ENCODE results near the gene CFB. TPM values are rescaled to one million over a fixed set of nuclear protein-coding genes. Genes with fewer than 3 reads are reported as not detected.
"Not testable (repeated sequence)": the region's sequence is repeated elsewhere in the genome, so short reads cannot be mapped to it uniquely, and the experiment has no call there.

The CFB gene
- total RNA-seq, 1 experiment from 2014 or later = 22.6 TPM

- Histone ChIP-seq H3K79me2 (ENCODE audit: low read depth) (peaks cover 13% of the 10 kb centered on the region), H3K9me2 (ENCODE audit: insufficient read depth) (no peaks in the 10 kb centered on the region), H4K20me1 (ENCODE audit: insufficient read depth) (no peaks in the 10 kb centered on the region), H3K4me3 (no peak overlapping the region), H3K27ac (no peak overlapping the region), H2AFZ (no peak overlapping the region), H3K9me3 (ENCODE audit: insufficient read depth, low read depth) (no peaks in the 10 kb centered on the region), H3K4me1 (replicated peaks; ENCODE audit: insufficient read depth) (0 out of 2 replicates have a peak, but pooled peaks cover under 1% of the 10 kb centered on the region), H3F3A (ENCODE audit: insufficient read depth, low read depth) (no peaks in the 10 kb centered on the region; the same call in 1 of the 2 replicates), H3K27me3 (ENCODE audit: insufficient read depth, low read depth) (no peaks in the 10 kb centered on the region), H3K4me2 (no peak overlapping the region), H3K36me3 (ENCODE audit: low read depth) (no peaks in the 10 kb centered on the region)
- no peak for TF ChIP-seq CTCF (conservative IDR thresholded peaks at IDR 0.05)
- no peak for TF ChIP-seq EZH2 (IDR thresholded peaks at IDR 0.05; ENCODE audit: low read depth)
- intact Hi-C loops (cut with micrococcal nuclease; ENCODE audit: unreplicated experiment) = no loop called here
- ChIA-PET CTCF (no interaction called here), POLR2A (ENCODE audit: unreplicated experiment) (no interaction called here)
- no TSS peak for BruUV-seq (replicated peaks)
- no peak for DNase-seq
Measured at GRCh38 chr6:31978831-31979230, 32.9 kb downstream of the CFB start.

- Histone ChIP-seq H3K9me3 (ENCODE audit: insufficient read depth, low read depth) (no peaks in the 10 kb centered on the region), H2AFZ (no peak overlapping the region), H3F3A (ENCODE audit: insufficient read depth, low read depth) (no peaks in the 10 kb centered on the region), H3K36me3 (ENCODE audit: low read depth) (no peaks in the 10 kb centered on the region), H3K4me2 (no peak overlapping the region), H3K27ac (no peak overlapping the region), H4K20me1 (ENCODE audit: insufficient read depth) (no peaks in the 10 kb centered on the region), H3K4me3 (no peak overlapping the region), H3K79me2 (ENCODE audit: low read depth) (peaks cover 8% of the 10 kb centered on the region; the same call in 1 of the 2 replicates), H3K27me3 (ENCODE audit: insufficient read depth, low read depth) (no peaks in the 10 kb centered on the region), H3K4me1 (replicated peaks; ENCODE audit: insufficient read depth) (no peaks in the 10 kb centered on the region), H3K9me2 (ENCODE audit: insufficient read depth) (no peaks in the 10 kb centered on the region)
- BruUV-seq (replicated peaks) = no TSS peak
- DNase-seq = no peak
- intact Hi-C loops (cut with micrococcal nuclease; ENCODE audit: unreplicated experiment) = no loop called here
- CTCF ChIA-PET = no interaction called here
- POLR2A ChIA-PET (ENCODE audit: unreplicated experiment) = no interaction called here
- TF ChIP-seq CTCF (conservative IDR thresholded peaks at IDR 0.05) (no peak), EZH2 (IDR thresholded peaks at IDR 0.05; ENCODE audit: low read depth) (no peak)
Measured at GRCh38 chr6:31979238-31979898, 33.5 kb downstream of the CFB start.

- BruUV-seq (replicated peaks); H3K9me2 ChIP-seq (ENCODE audit: insufficient read depth); H3K36me3 ChIP-seq (ENCODE audit: low read depth); H3K27me3 ChIP-seq (ENCODE audit: insufficient read depth, low read depth); H3F3A ChIP-seq (ENCODE audit: insufficient read depth, low read depth); H2AFZ ChIP-seq; intact Hi-C loops (cut with micrococcal nuclease; ENCODE audit: unreplicated experiment); H3K9me3 ChIP-seq (ENCODE audit: insufficient read depth, low read depth); H3K4me2 ChIP-seq; POLR2A ChIA-PET (ENCODE audit: unreplicated experiment); H3K27ac ChIP-seq; H3K4me3 ChIP-seq; H3K79me2 ChIP-seq (ENCODE audit: low read depth); CTCF ChIA-PET; DNase-seq; H3K4me1 ChIP-seq (replicated peaks; ENCODE audit: insufficient read depth); H4K20me1 ChIP-seq (ENCODE audit: insufficient read depth): not testable (repeated sequence)
Measured at GRCh38 chr6:31980195-31980876, 34.4 kb downstream of the CFB start.

- H3K4me1 ChIP-seq (replicated peaks; ENCODE audit: insufficient read depth); H3K9me3 ChIP-seq (ENCODE audit: insufficient read depth, low read depth); H3K27ac ChIP-seq; intact Hi-C loops (cut with micrococcal nuclease; ENCODE audit: unreplicated experiment); H3K79me2 ChIP-seq (ENCODE audit: low read depth); H3K4me3 ChIP-seq; CTCF ChIA-PET; H3F3A ChIP-seq (ENCODE audit: insufficient read depth, low read depth); H3K36me3 ChIP-seq (ENCODE audit: low read depth); H2AFZ ChIP-seq; H3K4me2 ChIP-seq; DNase-seq; H4K20me1 ChIP-seq (ENCODE audit: insufficient read depth); H3K27me3 ChIP-seq (ENCODE audit: insufficient read depth, low read depth); POLR2A ChIA-PET (ENCODE audit: unreplicated experiment); BruUV-seq (replicated peaks); H3K9me2 ChIP-seq (ENCODE audit: insufficient read depth): not testable (repeated sequence)
Measured at GRCh38 chr6:31980998-31981397, 35.1 kb downstream of the CFB start.

- intact Hi-C loops (cut with micrococcal nuclease; ENCODE audit: unreplicated experiment); H3K4me3 ChIP-seq; POLR2A ChIA-PET (ENCODE audit: unreplicated experiment); H3K36me3 ChIP-seq (ENCODE audit: low read depth); DNase-seq; H3K9me3 ChIP-seq (ENCODE audit: insufficient read depth, low read depth); H3F3A ChIP-seq (ENCODE audit: insufficient read depth, low read depth); H3K27ac ChIP-seq; H3K9me2 ChIP-seq (ENCODE audit: insufficient read depth); CTCF ChIA-PET; H3K27me3 ChIP-seq (ENCODE audit: insufficient read depth, low read depth); H3K4me1 ChIP-seq (replicated peaks; ENCODE audit: insufficient read depth); H2AFZ ChIP-seq; H3K4me2 ChIP-seq; H4K20me1 ChIP-seq (ENCODE audit: insufficient read depth); BruUV-seq (replicated peaks); H3K79me2 ChIP-seq (ENCODE audit: low read depth): not testable (repeated sequence)
Measured at GRCh38 chr6:31981744-31982143, 35.8 kb downstream of the CFB start, which contains the start of gene C4A. Gene C4A, plus strand, starts transcription at chr6:31982057. Its CDS starts 51 bp downstream, at chr6:31982108.

- H3K4me1 ChIP-seq (replicated peaks; ENCODE audit: insufficient read depth); H3K9me2 ChIP-seq (ENCODE audit: insufficient read depth); H3K4me2 ChIP-seq; H3K27me3 ChIP-seq (ENCODE audit: insufficient read depth, low read depth); DNase-seq; H3K27ac ChIP-seq; H4K20me1 ChIP-seq (ENCODE audit: insufficient read depth); POLR2A ChIA-PET (ENCODE audit: unreplicated experiment); CTCF ChIA-PET; H3F3A ChIP-seq (ENCODE audit: insufficient read depth, low read depth); BruUV-seq (replicated peaks); H2AFZ ChIP-seq; H3K4me3 ChIP-seq; H3K36me3 ChIP-seq (ENCODE audit: low read depth); intact Hi-C loops (cut with micrococcal nuclease; ENCODE audit: unreplicated experiment); H3K9me3 ChIP-seq (ENCODE audit: insufficient read depth, low read depth); H3K79me2 ChIP-seq (ENCODE audit: low read depth): not testable (repeated sequence)
Measured at GRCh38 chr6:31989363-31989762, 43.5 kb downstream of the CFB start.
